ENCODE results near the gene ALDH18A1. TPM values are rescaled to one million over a fixed set of nuclear protein-coding genes. Genes with fewer than 3 reads are reported as not detected.

Gene ALDH18A1
- polyA plus RNA-seq, 5 donors: 52.2 to 63.3 (median 60.6) TPM

DNA sequence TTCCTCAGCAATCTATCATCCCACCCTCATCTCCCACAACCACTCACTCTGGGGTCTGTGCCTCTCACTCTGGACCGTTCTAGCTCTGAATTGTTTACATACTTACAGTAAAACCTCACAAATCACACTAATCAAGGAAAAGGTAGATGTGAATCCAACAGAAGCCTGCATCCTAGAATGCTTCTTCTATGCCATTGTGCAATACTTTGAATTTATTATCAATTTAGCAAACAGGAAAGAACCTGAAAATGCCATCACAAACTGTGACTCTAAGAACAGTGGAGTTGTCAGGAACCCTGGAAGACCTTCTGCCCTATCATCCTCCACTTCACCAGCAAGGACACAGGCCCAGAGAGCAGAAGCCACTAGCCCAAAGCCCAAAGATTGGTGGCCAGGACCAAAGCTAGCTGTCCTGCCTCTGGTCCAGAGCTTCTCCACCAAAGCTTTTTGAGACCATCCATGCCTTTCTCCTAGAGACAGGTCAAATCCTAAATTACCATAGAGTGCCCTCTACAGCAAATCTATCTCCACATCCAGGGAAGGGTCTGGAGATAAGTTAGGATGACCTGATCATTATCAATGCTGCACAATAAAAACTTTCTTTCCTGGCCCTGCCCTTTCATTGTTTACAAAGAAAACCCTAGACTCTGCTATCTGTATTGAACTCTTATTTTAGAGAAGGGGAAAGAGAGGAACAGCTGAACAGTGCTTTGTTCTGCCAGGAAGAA is 97.8 kb downstream of the ALDH18A1 start:
- no peak for DNase-seq

DNA sequence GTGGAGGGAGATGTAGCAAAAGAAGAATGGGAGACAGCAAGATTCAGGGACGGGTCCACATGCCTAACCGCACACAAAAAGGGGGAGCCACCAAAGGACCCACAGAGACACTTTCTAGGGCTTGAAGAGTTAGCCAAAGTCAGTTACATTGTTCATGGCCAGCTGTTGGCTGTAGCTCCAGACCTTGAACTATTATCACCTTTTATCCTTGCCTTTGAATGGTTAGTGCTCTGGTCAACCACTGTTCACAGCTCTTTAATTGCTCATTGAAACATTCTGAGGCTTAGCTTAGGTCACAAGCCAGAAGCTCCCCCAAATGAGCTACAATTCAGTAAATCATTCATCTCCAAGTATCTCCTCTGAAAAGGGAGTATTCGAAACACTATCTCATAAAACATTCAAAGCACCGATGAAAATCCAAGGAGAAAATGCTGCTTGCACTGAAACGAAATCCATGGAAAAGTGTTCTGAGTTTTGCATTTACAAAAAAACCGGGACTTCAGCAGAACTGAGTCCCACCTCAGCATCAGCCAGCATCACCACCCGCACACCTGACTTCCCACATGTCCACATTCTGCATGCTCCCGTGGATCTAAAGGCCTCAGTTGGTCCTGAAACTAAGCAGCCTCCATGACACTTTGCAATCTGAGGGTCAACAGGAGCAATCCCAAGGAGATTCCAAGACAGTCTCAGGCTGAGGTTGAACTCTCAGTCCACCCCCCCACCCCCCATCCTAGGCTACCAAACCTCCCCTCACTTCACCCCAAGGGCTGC is 99.3 kb downstream of the ALDH18A1 start:
- no peak for DNase-seq

Other genes with a start within 250 kb of the ALDH18A1 start
- 10 to 100 TPM; 19.1 to 42.2 (median 31.5) TPM for gene SORBS1, start 95.3 kb downstream of the ALDH18A1 start, polyA plus RNA-seq (ENCODE audit: insufficient read depth in 1 of 5, insufficient read length in 5 of 5, low replicate concordance in 1 of 5)
- gene TCTN3, start 37.2 kb upstream of the ALDH18A1 start, polyA plus RNA-seq (ENCODE audit: insufficient read depth in 1 of 5, insufficient read length in 5 of 5, low replicate concordance in 1 of 5): 10 to 100 TPM; 56.4 to 64.8 (median 59.9) TPM
- gene ENTPD1, start 99.5 kb upstream of the ALDH18A1 start, polyA plus RNA-seq (ENCODE audit: insufficient read depth in 1 of 5, insufficient read length in 5 of 5, low replicate concordance in 1 of 5): 10 to 100 TPM; 16.9 to 27.5 (median 23.7) TPM

Measured in right lung (tissue), 5 donors.